HG02970 (cell line): ENCODE measurements around the gene C4orf50.

Source experiments
- ATAC-seq: cut with Tn5 transposase; IDR thresholded peaks from one replicate; pipeline ENCODE4 v1.9.1; 2021; ENCODE audit warnings: mild to moderate bottlenecking, moderate library complexity, moderate number of reproducible peaks; ENCODE audit not compliant: unreplicated experiment, low FRiP score

The C4orf50 gene

GRCh38 chr4:6018331-6018730, at the start of gene C4orf50:
C4orf50 (minus strand) TSS chr4:6018431.
- ATAC-seq, result no peak

DNA sequence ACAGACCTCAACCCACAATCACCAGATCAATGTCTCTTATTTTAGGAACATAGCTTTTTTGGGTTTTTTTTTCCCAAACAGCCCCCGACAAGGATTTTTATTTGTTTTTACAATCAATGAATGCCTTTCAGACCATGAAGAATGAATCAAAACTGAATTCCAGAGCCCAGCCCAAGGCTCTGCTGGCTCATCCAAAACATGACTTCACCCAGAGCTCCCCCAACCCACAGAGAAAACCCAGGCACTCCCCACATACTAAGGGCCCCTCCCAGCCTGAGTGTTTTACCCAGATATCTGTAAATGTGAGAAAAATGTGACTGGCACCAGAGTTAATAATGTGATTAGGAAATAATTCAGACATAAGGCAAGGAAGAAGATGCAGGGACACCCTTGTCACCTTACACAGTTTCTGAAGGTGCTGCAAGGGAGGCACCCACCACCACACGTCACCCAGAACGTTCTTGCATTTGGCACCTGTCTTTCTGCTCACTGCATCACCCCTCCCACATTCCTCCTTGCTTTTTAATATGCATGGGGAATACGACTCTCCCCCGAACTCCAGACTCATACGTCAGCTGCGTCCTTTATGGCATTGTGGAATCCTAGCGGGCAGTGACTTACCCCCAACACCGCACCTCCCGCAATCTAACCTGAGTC, 47.8 kb upstream of the C4orf50 start:
- ATAC-seq, result no peak

GRCh38 chr4:6065166-6065565, 46.9 kb upstream of the C4orf50 start:
- ATAC-seq, result no peak

DNA sequence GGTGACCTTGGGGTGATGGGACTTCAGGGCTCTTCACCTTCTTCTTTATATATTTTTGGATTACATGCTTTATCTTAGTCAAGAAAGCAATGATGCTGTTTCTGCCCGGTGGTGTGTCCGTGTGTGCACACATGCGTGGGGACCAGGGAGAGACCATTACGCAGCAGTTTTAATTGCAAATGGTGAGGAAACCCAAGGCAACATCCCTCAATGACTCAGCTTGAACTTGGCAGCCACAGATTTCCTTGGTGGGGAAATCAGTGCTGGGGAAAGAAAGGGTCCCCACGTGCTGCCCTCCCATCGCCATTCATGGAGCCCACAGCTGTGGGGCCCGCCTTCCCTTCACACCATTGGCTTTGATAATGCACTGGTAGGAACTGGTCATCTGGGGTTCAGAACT, 46.2 kb upstream of the C4orf50 start:
- no peak for ATAC-seq

- no peak for ATAC-seq
Observed at GRCh38 chr4:6063684-6064083, 45.5 kb upstream of the C4orf50 start.

DNA sequence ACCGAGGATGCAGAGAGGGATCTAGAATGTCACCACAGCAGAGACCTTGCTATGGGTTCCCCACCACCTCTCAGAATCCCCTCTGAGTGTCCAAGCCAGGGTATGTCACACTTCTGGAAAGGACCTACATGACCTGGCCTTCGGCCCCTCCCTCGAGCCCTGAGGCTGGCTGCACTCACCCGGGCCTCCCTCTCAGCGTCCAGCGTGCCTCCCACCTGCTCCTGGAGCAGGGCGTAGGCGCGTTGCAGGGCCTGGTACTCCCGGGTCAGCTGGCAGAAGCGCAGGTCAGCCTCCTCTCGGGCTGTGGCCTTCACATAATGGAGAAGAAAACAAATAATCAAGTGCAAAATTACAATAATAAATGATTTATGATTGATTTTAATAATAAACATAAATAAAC, 43.9 kb upstream of the C4orf50 start:
- ATAC-seq, result no peak

- ATAC-seq, result no peak
Observed at GRCh38 chr4:6059375-6059805, 41.2 kb upstream of the C4orf50 start.

GRCh38 chr4:6058531-6059374, 40.5 kb upstream of the C4orf50 start:
- no peak for ATAC-seq

- no peak for ATAC-seq
Observed at GRCh38 chr4:6056976-6057766, 38.9 kb upstream of the C4orf50 start.

- ATAC-seq, result no peak
Observed at GRCh38 chr4:6055436-6055835, 37.2 kb upstream of the C4orf50 start.

- ATAC-seq, result no peak
Observed at GRCh38 chr4:6055030-6055429, 36.8 kb upstream of the C4orf50 start.

DNA sequence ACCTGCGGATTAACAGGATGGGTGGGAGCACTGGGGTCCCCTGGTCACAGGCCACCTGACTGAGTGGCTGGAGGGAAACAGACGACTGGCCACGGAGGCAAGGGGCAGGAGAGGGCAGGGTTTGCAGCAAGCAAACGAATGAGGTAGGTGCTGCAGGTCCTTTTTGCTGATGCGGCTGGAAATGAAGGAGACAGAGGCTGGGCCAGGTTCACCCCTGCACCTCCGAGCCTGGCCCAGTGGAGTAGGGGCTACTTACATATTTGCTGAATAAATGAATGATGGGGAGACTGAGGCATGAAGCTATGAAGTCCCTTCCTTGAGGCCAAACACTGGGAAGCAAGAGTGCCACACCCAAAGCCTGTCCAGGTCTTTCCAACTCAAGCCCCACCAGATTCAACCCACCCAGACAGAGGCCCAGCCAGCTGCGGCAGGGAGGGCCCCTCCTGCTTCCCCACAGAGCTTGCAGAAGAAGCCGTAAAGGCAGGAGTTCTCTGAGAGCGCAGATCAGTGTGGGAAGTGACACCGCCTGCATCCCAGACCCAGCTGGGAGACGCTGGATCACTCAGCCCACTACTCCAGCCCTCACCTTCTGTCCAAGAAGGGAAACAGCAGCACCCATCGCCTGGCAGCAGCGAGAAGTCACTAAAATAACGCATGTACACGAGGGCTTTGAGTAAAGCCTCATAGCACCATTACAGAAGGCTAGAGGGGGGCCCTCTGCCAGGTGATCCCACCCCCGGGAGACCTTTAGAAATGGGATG, 36.1 kb upstream of the C4orf50 start:
- ATAC-seq, result no peak

- ATAC-seq, result no peak
Observed at GRCh38 chr4:6052679-6053078, 34.4 kb upstream of the C4orf50 start.

DNA sequence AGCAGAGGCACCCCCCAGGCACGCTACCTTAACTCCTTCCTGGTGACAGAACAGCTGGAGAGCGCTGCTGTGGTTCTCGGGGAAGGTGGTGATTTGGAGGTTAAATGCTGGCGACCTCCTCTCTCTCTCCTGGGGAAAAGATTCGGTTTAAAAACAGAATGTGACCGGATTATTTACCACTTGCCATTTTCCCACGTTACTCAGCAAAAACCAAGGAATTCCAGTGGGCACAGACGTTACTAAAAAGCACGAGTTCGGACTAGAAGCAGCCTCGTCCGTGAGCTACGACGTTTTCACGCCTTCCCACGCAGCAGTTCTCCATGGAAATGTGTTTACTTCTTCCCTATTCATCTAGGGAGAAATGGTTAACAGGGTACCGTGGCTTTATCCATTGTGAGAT, 32.3 kb upstream of the C4orf50 start:
- no peak for ATAC-seq

DNA sequence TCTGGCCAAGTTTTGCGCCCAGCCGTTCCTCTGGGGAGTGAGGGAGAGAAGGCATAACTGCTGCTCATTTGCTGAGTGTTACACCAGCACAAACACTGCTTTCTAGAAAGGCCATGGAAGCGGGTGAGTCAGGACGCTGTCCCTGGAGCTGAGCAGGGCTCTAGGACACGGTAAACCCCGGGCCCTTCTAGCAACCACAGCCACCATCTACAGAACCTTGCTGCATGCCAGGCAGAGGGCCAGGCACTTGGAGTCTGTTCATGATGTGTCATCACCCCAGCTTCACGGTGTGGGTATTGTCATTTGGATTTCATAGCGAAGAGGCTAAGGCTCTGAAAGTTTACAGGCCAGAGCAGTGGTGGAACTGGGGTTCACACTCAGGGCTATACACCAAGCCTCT, 31.8 kb upstream of the C4orf50 start:
- ATAC-seq, result no peak

DNA sequence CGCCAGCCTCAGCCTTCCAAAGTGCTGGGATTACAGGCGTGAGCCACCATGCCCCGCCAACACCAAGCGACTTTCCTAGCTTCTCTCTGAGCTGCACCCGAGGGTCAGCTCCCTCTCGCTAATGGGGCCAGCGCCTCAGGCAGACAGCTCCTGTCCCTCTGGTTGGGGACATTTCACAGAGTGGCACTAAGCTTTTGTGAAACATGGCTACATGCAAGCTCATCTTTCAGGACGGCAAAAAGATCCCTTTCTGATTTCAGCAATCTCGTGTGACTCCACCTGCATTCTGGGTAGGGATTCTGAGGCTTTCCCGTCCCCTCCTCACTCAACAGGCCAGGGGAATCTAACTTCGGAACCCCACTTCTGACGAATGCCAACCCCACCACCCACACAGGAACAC, 31.0 kb upstream of the C4orf50 start:
- no peak for ATAC-seq

GRCh38 chr4:6048537-6048936, 30.3 kb upstream of the C4orf50 start:
- ATAC-seq, result no peak

DNA sequence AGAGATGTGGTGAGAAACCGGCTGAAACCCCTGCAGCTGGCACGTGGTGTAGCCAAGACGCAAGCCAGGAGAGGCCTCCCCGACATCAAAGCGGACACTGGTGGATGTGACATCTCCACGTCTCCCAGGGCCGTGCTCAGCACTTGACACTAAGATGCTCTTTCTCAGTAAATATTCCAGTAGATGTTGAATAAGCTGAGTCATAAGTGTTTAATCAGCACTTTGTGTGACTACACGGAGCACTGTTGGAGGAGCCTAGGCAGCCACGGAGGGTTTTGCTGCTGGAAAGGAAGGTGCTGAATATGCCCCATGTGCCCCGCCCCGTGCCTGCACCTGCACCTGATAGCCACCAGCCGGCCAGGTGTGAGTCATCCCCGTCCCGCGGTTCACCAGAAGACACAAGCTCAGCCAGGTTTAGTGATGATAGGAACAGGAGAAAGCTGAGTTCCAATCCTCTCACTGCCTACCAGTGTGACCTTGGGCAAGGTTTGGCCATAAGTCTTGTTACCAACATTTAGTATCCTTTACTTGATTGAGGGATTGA, 29.0 kb upstream of the C4orf50 start:
- no peak for ATAC-seq

DNA sequence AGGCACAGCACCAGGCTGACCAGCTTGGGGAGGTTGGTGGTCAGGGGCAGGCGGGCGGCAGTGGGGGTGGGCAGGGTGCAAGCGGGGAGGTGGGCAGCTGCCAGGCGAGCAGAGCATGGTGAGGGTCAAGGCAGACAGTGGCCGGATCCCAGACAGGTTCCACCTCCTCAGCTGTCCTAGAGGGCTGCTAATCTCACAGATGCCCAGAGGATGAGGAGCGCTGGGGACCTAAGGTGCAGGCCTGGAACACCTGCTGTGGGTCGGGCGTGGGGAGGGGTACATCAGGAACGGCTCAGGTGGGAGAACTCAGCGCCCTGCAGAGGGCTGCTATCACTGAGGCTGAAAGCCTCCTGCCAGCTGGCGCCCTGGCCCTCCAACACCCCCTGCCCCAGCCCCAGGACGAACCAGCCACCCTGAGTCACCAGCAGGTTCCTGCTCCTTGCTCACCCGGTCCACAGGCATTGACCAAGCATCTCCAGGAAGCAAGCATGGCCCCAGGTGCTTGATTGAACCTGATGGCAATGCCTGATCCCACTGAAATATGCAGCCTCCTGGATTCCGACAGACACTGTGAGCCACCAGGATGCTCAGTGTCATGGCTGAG, 28.4 kb upstream of the C4orf50 start:
- no peak for ATAC-seq

- no peak for ATAC-seq
Observed at GRCh38 chr4:6044805-6045204, 26.6 kb upstream of the C4orf50 start.
